HepG2 (cell line): ENCODE measurements around the gene MEPCE. TPM values are rescaled to one million over a fixed set of nuclear protein-coding genes. Genes with fewer than 3 reads are reported as not detected.

Experiments used
- ATAC-seq: fragments of 200-7000 bp; cut with Tn5 transposase; 3 replicates; pipeline ENCODE4 v1.9.1; 2020; ENCODE audit warnings: mild to moderate bottlenecking, moderate library complexity
- BruUV-seq: library from RNA; stranded (reverse); fragments of 400-500 nt; replicated peaks from 2 replicates; lab custom pipeline; 2021; lab: Mats Ljungman, UMichigan
- CTCF ChIA-PET: fragments of 300-600 bp; formaldehyde crosslinking; extraction: SDS; loops from one replicate; lab custom pipeline; 2021; ENCODE audit warnings: low total read pairs, inconsistent platforms, low intra/inter-chr PET ratio; lab: Yijun Ruan, JAX
- POLR2A ChIA-PET: fragments of 350-600 bp; sonication (Branson Sonifier 250); formaldehyde crosslinking; loops from one replicate; lab custom pipeline; 2020; ENCODE audit warnings: antibody characterized with exemption, inconsistent platforms; lab: Yijun Ruan, JAX
- DNase-seq: peaks from one replicate; pipeline ENCODE4 v3.0.0-alpha.2; 2015; ENCODE audit warnings: low spot score
- FAIRE-seq: peaks from 3 replicates; lab custom pipeline; 2011; peaks lifted over from hg19 to GRCh38; lab: Jason Lieb, UNC
- H2AFZ ChIP-seq: one replicate; pipeline ENCODE4 v1.6.1; 2011; ENCODE audit warnings: low read length, inconsistent platforms
- H3K27ac ChIP-seq: fragments of 300-600 bp; 3 replicates; pipeline ENCODE4 v1.8.0; 2011; ENCODE audit warnings: mixed run types, mild to moderate bottlenecking, mixed read lengths, low read length, inconsistent platforms; ENCODE audit not compliant: insufficient read depth; ENCODE audit errors: extremely low read length
- H3K27me3 ChIP-seq, 2 experiments: fragments of 200-600 bp in 1 of 2; 2 replicates in 1 of 2; 3 replicates in 1 of 2; pipeline versions ENCODE4 v1.6.0 to v1.8.0; 2011; ENCODE audit warnings: low read length in 2 of 2, mild to moderate bottlenecking in 2 of 2, moderate library complexity in 2 of 2, inconsistent platforms in 1 of 2; ENCODE audit not compliant: insufficient read depth in 2 of 2, control insufficient read depth in 1 of 2
- H3K36me3 ChIP-seq, 2 experiments: fragments of 200-600 bp in 1 of 2; replicated peaks in 1 of 2; 2 replicates in 1 of 2; 3 replicates in 1 of 2; pipeline versions ENCODE4 v1.5.1 to v1.8.0; 2011; ENCODE audit warnings: low read length in 2 of 2, inconsistent platforms in 1 of 2; ENCODE audit not compliant: insufficient read depth in 2 of 2, control insufficient read depth in 1 of 2
- H3K4me1 ChIP-seq: 2 replicates; pipeline ENCODE4 v1.5.1; 2012; ENCODE audit warnings: low read length, inconsistent platforms; ENCODE audit not compliant: insufficient read depth
- H3K4me2 ChIP-seq: 2 replicates; pipeline ENCODE4 v1.6.0; 2011; ENCODE audit warnings: low read depth, low read length, inconsistent platforms
- H3K4me3 ChIP-seq, 3 experiments: fragments of 200-600 bp in 1 of 3; sonication (generic), shearing (Covaris generic) in 1 of 3; replicated peaks in 1 of 3; 2 replicates each; pipeline ENCODE4 v1.5.1; 2011 to 2016; ENCODE audit warnings: low read length in 3 of 3, inconsistent platforms in 2 of 3, low read depth in 2 of 3, mild to moderate bottlenecking in 2 of 3, control low read depth in 1 of 3, mixed read lengths in 1 of 3; ENCODE audit not compliant: insufficient read depth in 1 of 3
- H3K79me2 ChIP-seq: one replicate; pipeline ENCODE4 v1.6.1; 2011; ENCODE audit warnings: low read length, inconsistent platforms; ENCODE audit not compliant: insufficient read depth
- H3K9ac ChIP-seq: 2 replicates; pipeline ENCODE4 v1.6.0; 2011; ENCODE audit warnings: mild to moderate bottlenecking, low read depth, low read length, inconsistent platforms; ENCODE audit not compliant: insufficient read depth
- H3K9me3 ChIP-seq: 2 replicates; pipeline ENCODE4 v1.5.1; 2012; ENCODE audit warnings: mild to moderate bottlenecking, low read length
- H4K20me1 ChIP-seq: 2 replicates; pipeline ENCODE4 v1.6.0; 2011; ENCODE audit warnings: inconsistent platforms, mild to moderate bottlenecking, low read length, moderate library complexity; ENCODE audit not compliant: insufficient read depth
- CENPBD1 ChIP-seq: sonication (generic); formaldehyde crosslinking; IDR thresholded peaks from 2 replicates; pipeline ENCODE4 v1.8.0; 2022; ENCODE audit warnings: missing genetic modification reagents, low read depth, mild to moderate bottlenecking, borderline replicate concordance
- DZIP1 ChIP-seq: sonication (generic); formaldehyde crosslinking; IDR thresholded peaks from 2 replicates; pipeline ENCODE4 v1.5.0; 2020; ENCODE audit warnings: mild to moderate bottlenecking, missing genetic modification reagents
- GFI1 ChIP-seq: sonication (generic); formaldehyde crosslinking; IDR thresholded peaks from 2 replicates; pipeline ENCODE4 v1.5.0; 2020; ENCODE audit warnings: missing genetic modification reagents, mild to moderate bottlenecking, borderline replicate concordance
- HIVEP1 ChIP-seq: sonication (generic); formaldehyde crosslinking; IDR thresholded peaks from 2 replicates; pipeline ENCODE4 v1.4.0; 2020; ENCODE audit warnings: mild to moderate bottlenecking, missing genetic modification reagents
- MAF1 ChIP-seq: sonication (generic); formaldehyde crosslinking; IDR thresholded peaks from 2 replicates; pipeline ENCODE4 v1.5.0; 2020; ENCODE audit warnings: missing genetic modification reagents, borderline replicate concordance
- PAX8 ChIP-seq: sonication (generic); formaldehyde crosslinking; IDR thresholded peaks from 2 replicates; pipeline ENCODE4 v1.8.0; 2022; ENCODE audit warnings: mild to moderate bottlenecking, missing genetic modification reagents, borderline replicate concordance
- STAG1 ChIP-seq: sonication (generic); formaldehyde crosslinking; IDR thresholded peaks from 2 replicates; pipeline ENCODE4 v1.4.0; 2020; ENCODE audit warnings: missing genetic modification reagents
- TIGD3 ChIP-seq: sonication (generic); formaldehyde crosslinking; IDR thresholded peaks from 2 replicates; pipeline ENCODE4 v1.5.1; 2020; ENCODE audit warnings: mild to moderate bottlenecking, missing genetic modification reagents, borderline replicate concordance
- ZFX ChIP-seq: sonication (generic); formaldehyde crosslinking; IDR thresholded peaks from 2 replicates; pipeline ENCODE4 v1.4.0; 2020; ENCODE audit warnings: mild to moderate bottlenecking, low read depth, missing genetic modification reagents, moderate library complexity
- ZNF101 ChIP-seq: sonication (generic); formaldehyde crosslinking; IDR thresholded peaks from 2 replicates; pipeline ENCODE4 v1.4.0; 2020; ENCODE audit warnings: mild to moderate bottlenecking, low read depth, missing genetic modification reagents, borderline replicate concordance
- ZNF558 ChIP-seq: sonication (generic); formaldehyde crosslinking; IDR thresholded peaks from 2 replicates; pipeline ENCODE4 v1.9.0; 2022; ENCODE audit warnings: mild to moderate bottlenecking, missing genetic modification reagents, borderline replicate concordance
- ZSCAN29 ChIP-seq: sonication (generic); formaldehyde crosslinking; conservative IDR thresholded peaks from 2 replicates; pipeline ENCODE4 v1.4.0; 2020; ENCODE audit warnings: mild to moderate bottlenecking, missing genetic modification reagents
- WGBS: methylation state at CpG from one replicate; pipeline ENCODE4 v1.1.6; 2017; ENCODE audit warnings: low lambda C conversion rate; 5-methylcytosine and 5-hydroxymethylcytosine counted together
- in situ Hi-C: cut with HindIII; loops from 2 replicates; pipeline ENCODE4 v1.10.0; 2017; ENCODE audit warnings: low pct_unique_long_range_greater_than_20kb; ENCODE audit not compliant: extremely low pct_ligation_motif_present
- intact Hi-C: fragments of 100-400 bp; cut with micrococcal nuclease; formaldehyde crosslinking; loops from one replicate; pipeline ENCODE4 v1.10.0; 2022; ENCODE audit not compliant: unreplicated experiment
- polyA plus RNA-seq, 8 experiments: library from polyadenylated mRNA; depleted of rRNA in 3 of 8; stranded (reverse) in 7 of 8; unstranded in 1 of 8; fragments of >200 nt; fragmentation: Illumina TruSeq in 4 of 8; extraction: Trizol in 4 of 8; gene quantifications; 2 replicates each; pipeline versions ENCODE4 v1.2.1 to v1.2.3, GENCODE V29; 2011 to 2016; ENCODE audit warnings: low read depth in 4 of 8, missing spikeins in 1 of 8, mixed read lengths in 1 of 8; ENCODE audit not compliant: insufficient read depth in 1 of 8
- total RNA-seq, 5 experiments: library from RNA; depleted of rRNA; stranded (reverse); fragments of >200 nt; fragmentation: Illumina TruSeq; extraction: Trizol; gene quantifications; 2 replicates each; pipeline ENCODE4 v1.2.3, GENCODE V29; 2016; ENCODE audit warnings: low read depth in 1 of 5

MEPCE gene
- total and polyA plus RNA-seq, 2 of the 13 experiments (the other 11 are each of a cell fraction or from before 2014, with no cell fraction given) = 12.3 to 26.0 TPM

GRCh38 chr7:100472854-100473499 is 43.3 kb downstream of the MEPCE start:
- CTCF ChIA-PET = no interaction called here
- no peak overlapping the region for H3K27ac ChIP-seq
- TF ChIP-seq HIVEP1 (CRISPR knock-in tag) = no peak
- TF ChIP-seq ZNF558 (CRISPR knock-in tag) = no peak
- no peak for TF ChIP-seq MAF1 (CRISPR knock-in tag)
- TF ChIP-seq ZFX (CRISPR knock-in tag) = no peak
- no peak for TF ChIP-seq DZIP1 (CRISPR knock-in tag)
- no peak for TF ChIP-seq STAG1 (CRISPR knock-in tag)
- TF ChIP-seq ZNF101 = no peak
- no peak for TF ChIP-seq GFI1 (CRISPR knock-in tag)
- no peak for TF ChIP-seq TIGD3
- TF ChIP-seq PAX8 = no peak
- no peak for TF ChIP-seq ZSCAN29
- TF ChIP-seq CENPBD1 (CRISPR knock-in tag) = no peak
- in situ Hi-C loops = no loop called here
- H3K9ac ChIP-seq = no peak overlapping the region
- H4K20me1 ChIP-seq = no peaks in the 10 kb centered on the region
- FAIRE-seq (no peak), DNase-seq (no peak), ATAC-seq (no peak)
- intact Hi-C loops = no loop called here
- H3K4me3 ChIP-seq = no peak overlapping the region
- no TSS peak for BruUV-seq
- no peaks in the 10 kb centered on the region for H3K79me2 ChIP-seq
- 92% methylated on average over 14 of the region's 14 CpGs for WGBS
- H3K36me3 ChIP-seq = peaks cover 4 to 8% of the 10 kb centered on the region in 2 experiments; a peak in 4 of 5 replicates
- POLR2A ChIA-PET = no interaction called here
- peaks cover 21% of the 10 kb centered on the region for H3K4me1 ChIP-seq
- H2AFZ ChIP-seq = no peak overlapping the region
- H3K4me2 ChIP-seq = no peak overlapping the region
- H3K9me3 ChIP-seq = no peaks in the 10 kb centered on the region
- no peaks in the 10 kb centered on the region for H3K27me3 ChIP-seq
